Cardiac fibroblast (primary cell): Measurements from ENCODE around the gene ASPSCR1.

Experiments used
- DNase-seq, 2 donors: peaks; one replicate each; pipeline versions ENCODE4 v3.0.0 to v3.0.0-alpha.2; 2010; ENCODE audit warnings: low read depth in 2 of 2
- H3K4me3 ChIP-seq, 2 donors: replicated peaks in 1 of 2; 1 replicate in 1 of 2; 2 replicates in 1 of 2; pipeline ENCODE4 v1.5.1; 2011; ENCODE audit warnings: low read depth in 2 of 2, low read length in 2 of 2, mild to moderate bottlenecking in 2 of 2, moderate library complexity in 1 of 2
- TF ChIP-seq, protein P1 (sequence below): IDR thresholded peaks from one replicate; pipeline ENCODE4 v1.5.1; 2011; ENCODE audit warnings: low read depth, mild to moderate bottlenecking, low read length, inconsistent platforms

The ASPSCR1 gene

DNA sequence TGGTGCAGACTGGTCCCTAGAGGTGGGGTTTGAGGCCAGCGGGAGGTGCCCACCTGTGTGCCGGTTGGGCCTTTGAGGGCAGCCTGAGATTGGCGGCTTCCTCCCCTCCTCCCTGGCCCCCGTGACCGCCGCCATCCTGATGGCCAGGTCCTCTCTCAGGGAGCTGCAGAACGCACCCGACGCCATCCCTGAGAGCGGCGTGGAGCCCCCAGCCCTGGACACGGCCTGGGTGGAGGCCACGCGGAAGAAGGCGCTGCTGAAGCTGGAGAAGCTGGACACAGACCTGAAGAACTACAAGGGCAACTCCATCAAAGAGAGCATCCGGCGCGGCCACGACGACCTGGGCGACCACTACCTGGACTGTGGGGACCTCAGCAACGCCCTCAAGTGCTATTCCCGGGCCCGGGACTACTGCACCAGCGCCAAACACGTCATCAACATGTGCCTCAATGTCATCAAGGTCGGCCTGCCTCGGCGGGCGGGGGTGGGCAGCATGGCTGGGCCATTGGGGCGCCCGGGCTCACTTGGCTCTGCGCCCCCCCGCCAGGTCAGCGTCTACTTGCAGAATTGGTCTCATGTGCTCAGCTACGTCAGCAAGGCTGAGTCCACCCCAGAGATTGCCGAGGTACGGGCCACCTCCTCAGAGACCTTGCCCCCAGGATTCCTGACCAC lies 77.1 kb downstream of the ASPSCR1 start:
- TF ChIP-seq, protein P1, sequence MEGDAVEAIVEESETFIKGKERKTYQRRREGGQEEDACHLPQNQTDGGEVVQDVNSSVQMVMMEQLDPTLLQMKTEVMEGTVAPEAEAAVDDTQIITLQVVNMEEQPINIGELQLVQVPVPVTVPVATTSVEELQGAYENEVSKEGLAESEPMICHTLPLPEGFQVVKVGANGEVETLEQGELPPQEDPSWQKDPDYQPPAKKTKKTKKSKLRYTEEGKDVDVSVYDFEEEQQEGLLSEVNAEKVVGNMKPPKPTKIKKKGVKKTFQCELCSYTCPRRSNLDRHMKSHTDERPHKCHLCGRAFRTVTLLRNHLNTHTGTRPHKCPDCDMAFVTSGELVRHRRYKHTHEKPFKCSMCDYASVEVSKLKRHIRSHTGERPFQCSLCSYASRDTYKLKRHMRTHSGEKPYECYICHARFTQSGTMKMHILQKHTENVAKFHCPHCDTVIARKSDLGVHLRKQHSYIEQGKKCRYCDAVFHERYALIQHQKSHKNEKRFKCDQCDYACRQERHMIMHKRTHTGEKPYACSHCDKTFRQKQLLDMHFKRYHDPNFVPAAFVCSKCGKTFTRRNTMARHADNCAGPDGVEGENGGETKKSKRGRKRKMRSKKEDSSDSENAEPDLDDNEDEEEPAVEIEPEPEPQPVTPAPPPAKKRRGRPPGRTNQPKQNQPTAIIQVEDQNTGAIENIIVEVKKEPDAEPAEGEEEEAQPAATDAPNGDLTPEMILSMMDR = no peak
- DNase-seq = no peak

DNA sequence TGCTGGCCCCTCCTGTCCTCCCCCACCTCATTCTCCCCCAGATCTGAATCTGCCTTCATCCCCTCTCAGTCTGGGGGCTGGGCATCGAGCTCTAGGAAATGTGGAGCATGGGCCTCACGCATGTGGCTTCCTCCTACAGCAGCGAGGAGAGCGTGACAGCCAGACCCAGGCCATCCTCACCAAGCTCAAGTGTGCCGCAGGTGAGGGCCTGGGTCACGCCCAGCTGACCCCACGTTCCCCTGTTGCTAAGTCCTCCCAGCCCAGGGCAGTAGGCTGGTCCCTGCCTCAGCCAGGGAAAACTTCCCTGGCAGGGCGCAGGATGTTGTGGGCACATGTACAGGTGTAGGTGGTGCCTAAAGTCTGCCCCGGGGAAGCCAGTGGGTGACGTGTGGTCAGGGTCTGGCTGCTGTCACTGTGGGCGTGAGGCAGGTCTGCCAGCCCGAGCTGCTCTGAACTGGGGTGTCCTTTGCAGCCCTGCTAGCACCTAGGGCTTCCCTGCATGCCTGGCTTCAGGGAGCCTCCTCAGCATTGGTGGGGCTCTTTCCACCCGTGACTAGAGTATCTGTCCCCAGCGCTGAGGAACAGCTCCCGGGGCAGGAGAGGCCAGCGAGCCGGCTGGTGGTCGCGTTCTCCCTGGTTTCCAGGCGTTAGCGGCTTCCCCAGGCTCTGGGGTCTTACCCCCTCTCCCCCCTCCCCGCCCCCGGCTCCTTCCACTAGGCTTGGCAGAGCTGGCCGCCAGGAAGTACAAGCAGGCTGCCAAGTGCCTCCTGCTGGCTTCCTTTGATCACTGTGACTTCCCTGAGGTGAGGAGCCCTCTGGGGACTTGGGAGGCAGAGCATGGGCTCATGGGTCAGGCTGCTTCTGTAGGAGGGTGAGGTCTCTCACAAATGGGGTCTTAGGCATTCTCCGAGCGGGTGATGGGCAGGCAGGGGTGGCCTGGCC lies 77.9 kb downstream of the ASPSCR1 start:
- DNase-seq = no peak
- no peak overlapping the region for H3K4me3 ChIP-seq
- TF ChIP-seq, protein P1 = no peak

More for the DNA sequence above, 77.1 kb downstream of the ASPSCR1 start:
- H3K4me3 ChIP-seq = no peak overlapping the region

- DNase-seq = no peak
- H3K4me3 ChIP-seq = no peak overlapping the region
- TF ChIP-seq, protein P1 = no peak
Measured at GRCh38 chr17:82055965-82056728, 78.7 kb downstream of the ASPSCR1 start.

DNA sequence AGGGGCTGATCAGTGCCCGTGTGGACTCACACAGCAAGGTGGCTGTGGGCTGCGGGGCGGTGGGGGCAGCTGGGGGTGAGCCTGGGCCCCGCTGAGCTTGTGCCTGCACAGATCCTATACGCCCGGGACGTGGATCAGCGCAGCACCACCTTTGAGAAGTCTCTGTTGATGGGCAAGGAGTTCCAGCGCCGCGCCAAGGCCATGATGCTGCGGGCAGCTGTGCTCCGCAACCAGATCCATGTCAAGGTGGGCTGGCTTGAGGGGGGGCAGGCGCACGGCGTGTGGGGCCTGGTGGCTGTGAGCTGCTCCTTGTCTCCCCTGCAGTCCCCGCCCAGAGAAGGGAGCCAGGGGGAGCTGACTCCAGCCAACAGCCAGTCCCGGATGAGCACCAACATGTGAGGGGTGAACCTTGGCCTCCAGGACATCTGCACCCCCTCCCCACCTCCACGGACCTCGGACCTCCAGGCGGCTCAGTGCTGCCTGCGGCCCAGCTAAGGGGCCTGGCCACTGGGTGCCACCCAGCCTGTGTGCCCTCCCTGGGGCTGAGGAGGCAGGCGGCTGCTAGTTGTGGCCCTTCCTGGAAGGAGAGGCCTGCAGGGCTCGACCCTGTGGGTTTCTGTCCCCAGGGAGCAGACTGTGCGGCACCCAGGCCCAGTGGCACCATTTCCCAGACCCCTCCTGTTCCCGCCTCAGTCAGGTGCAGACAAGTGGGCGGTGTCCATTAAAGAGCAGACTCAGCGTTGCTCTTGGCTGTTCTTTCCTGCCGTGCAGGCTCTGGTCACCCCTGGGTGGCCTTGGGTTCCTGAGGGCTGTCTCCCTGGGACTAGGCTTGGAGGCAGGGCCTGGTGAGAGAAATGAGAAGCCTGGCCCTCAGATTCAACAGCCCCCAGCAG lies 79.5 kb downstream of the ASPSCR1 start:
- TF ChIP-seq, protein P1 = no peak
- no peak overlapping the region for H3K4me3 ChIP-seq
- DNase-seq = no peak

DNA sequence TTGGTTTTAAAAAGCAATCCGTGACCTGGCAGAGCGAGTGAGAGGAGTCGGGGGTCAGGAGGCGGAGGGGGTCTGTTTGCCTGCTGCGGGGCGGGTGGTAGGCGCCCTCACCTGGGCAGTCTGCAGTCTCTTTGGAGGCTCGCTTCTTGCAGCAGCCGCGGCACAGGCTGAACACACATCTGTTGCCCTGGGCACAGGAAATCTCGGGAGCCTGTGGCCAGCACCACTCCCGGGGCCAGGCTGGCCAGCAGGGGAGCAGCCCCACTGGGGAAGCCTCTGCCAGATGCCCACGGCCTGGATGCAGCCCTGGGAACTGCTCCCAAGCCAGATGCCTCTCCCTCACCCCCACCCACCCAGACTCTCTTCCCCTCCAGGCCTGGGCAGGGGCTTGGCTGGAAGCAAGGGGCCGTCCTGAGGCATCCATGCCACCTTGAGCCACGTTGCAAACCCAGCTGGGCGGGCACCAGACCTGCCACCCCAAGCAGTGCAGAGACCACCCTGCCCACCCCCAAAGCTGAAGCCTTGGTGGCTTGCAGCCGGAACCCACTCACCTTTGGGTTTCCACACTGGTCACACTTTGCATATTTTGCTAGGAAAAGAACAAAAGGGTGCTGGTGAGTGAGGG lies 80.9 kb downstream of the ASPSCR1 start:
- no peak overlapping the region for H3K4me3 ChIP-seq
- TF ChIP-seq, protein P1 = no peak
- no peak for DNase-seq
